Astrocyte (in vitro differentiated cells and primary cell): ENCODE results near the gene FOXJ3. TPM values are rescaled to one million over a fixed set of nuclear protein-coding genes. Genes with fewer than 3 reads are reported as not detected.
"Not testable (repeated sequence)": the region's sequence is repeated elsewhere in the genome, so short reads cannot be mapped to it uniquely, and the experiment has no call there.

Source experiments
- DNase-seq: peaks from one replicate; pipeline ENCODE4 v3.0.0-alpha.2; 2010; ENCODE audit warnings: low read depth
- FAIRE-seq: peaks from 2 replicates; lab custom pipeline; 2011; peaks lifted over from hg19 to GRCh38; lab: Jason Lieb, UNC
- H2AFZ ChIP-seq: 2 replicates; pipeline ENCODE4 v1.6.0; 2012; ENCODE audit warnings: low read depth, low read length, inconsistent platforms
- H3K27ac ChIP-seq: 2 replicates; pipeline ENCODE4 v1.5.1; 2011; ENCODE audit warnings: low read depth, low read length, inconsistent platforms
- H3K27me3 ChIP-seq: 2 replicates; pipeline ENCODE4 v1.6.0; 2011; ENCODE audit warnings: low read length, inconsistent platforms; ENCODE audit not compliant: insufficient read depth
- H3K36me3 ChIP-seq: 2 replicates; pipeline ENCODE4 v1.5.1; 2011; ENCODE audit warnings: low read length, inconsistent platforms; ENCODE audit not compliant: insufficient read depth
- H3K4me1 ChIP-seq: 2 replicates; pipeline ENCODE4 v1.5.1; 2011; ENCODE audit warnings: low read length, inconsistent platforms; ENCODE audit not compliant: insufficient read depth
- H3K4me2 ChIP-seq: 2 replicates; pipeline ENCODE4 v1.6.0; 2012; ENCODE audit warnings: low read length, inconsistent platforms
- H3K4me3 ChIP-seq: 2 replicates; pipeline ENCODE4 v1.5.1; 2011; ENCODE audit warnings: low read depth, mild to moderate bottlenecking, low read length, inconsistent platforms; ENCODE audit not compliant: insufficient read depth
- H3K79me2 ChIP-seq: 2 replicates; pipeline ENCODE4 v1.6.0; 2012; ENCODE audit warnings: mild to moderate bottlenecking, low read length, inconsistent platforms; ENCODE audit not compliant: insufficient read depth
- H3K9ac ChIP-seq: 2 replicates; pipeline ENCODE4 v1.6.0; 2012; ENCODE audit warnings: mild to moderate bottlenecking, low read length, inconsistent platforms
- H3K9me3 ChIP-seq: 2 replicates; pipeline ENCODE4 v1.5.1; 2012; ENCODE audit warnings: low read depth, mild to moderate bottlenecking, low read length, inconsistent platforms; ENCODE audit not compliant: insufficient read depth
- H4K20me1 ChIP-seq: 2 replicates; pipeline ENCODE4 v1.6.0; 2012; ENCODE audit warnings: low read length, inconsistent platforms; ENCODE audit not compliant: insufficient read depth
- H3K27ac Mint-ChIP-seq: one replicate; pipeline ENCODE4 v1.8.0; 2021; ENCODE audit warnings: mild to moderate bottlenecking, mixed read lengths; ENCODE audit not compliant: unreplicated experiment
- H3K27me3 Mint-ChIP-seq: one replicate; pipeline ENCODE4 v1.8.0; 2021; ENCODE audit warnings: low read depth, mixed read lengths; ENCODE audit not compliant: unreplicated experiment
- H3K36me3 Mint-ChIP-seq: one replicate; pipeline ENCODE4 v1.8.0; 2021; ENCODE audit warnings: low read depth, mixed read lengths; ENCODE audit not compliant: unreplicated experiment
- H3K4me1 Mint-ChIP-seq: one replicate; pipeline ENCODE4 v1.8.0; 2021; ENCODE audit warnings: low read depth, mixed read lengths; ENCODE audit not compliant: unreplicated experiment
- H3K4me3 Mint-ChIP-seq: one replicate; pipeline ENCODE4 v1.8.0; 2021; ENCODE audit warnings: mild to moderate bottlenecking, moderate library complexity, mixed read lengths; ENCODE audit not compliant: unreplicated experiment
- H3K9me3 Mint-ChIP-seq: one replicate; pipeline ENCODE4 v1.8.0; 2021; ENCODE audit warnings: mild to moderate bottlenecking, mixed read lengths; ENCODE audit not compliant: unreplicated experiment
- EZH2 ChIP-seq: IDR thresholded peaks from 2 replicates; pipeline ENCODE4 v1.6.1; 2012; ENCODE audit warnings: mild to moderate bottlenecking, low read length, inconsistent platforms; ENCODE audit not compliant: insufficient read depth
- total RNA-seq: library from RNA; stranded (reverse); gene quantifications from 2 replicates; pipeline ENCODE4 v1.2.1, GENCODE V29; 2021
- TF ChIP-seq, protein P1 (sequence below): IDR thresholded peaks from 2 replicates; pipeline ENCODE4 v1.5.1; 2011; ENCODE audit warnings: low read depth, mild to moderate bottlenecking, inconsistent platforms, low read length, moderate library complexity; ENCODE audit not compliant: insufficient read depth

Gene FOXJ3
- total RNA-seq, 1 donor from 2014 or later, result 41.9 TPM

DNA sequence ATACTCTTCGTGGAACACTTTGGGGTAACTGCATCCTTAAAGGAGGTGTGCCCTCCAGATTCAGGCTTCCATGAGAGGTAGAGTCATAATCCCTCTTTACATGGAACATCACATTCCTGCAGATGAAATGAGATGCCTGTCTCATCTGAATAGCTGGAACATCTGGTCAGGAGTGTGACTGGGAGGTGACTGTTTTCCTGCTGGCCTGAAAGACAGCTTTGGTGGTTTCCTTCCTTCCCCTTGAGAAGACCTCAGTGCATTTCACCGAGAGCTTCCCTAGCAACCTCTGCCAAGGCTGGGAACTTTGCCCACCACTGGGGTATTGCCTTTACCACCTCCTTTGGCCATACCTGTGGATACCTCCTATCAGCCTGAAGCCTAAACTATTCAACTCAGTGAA, 123.8 kb downstream of the FOXJ3 start:
- Histone ChIP-seq H3K4me1 (peaks cover 32% of the 10 kb centered on the region), H3K36me3 (no peaks in the 10 kb centered on the region), H3K27ac (no peak overlapping the region), H3K9ac (no peak overlapping the region), H4K20me1 (peaks cover 53% of the 10 kb centered on the region), H3K4me3 (no peak overlapping the region), H3K4me2 (peak overlapping the region; percentile 28), H3K9me3 (no peaks in the 10 kb centered on the region), H3K79me2 (peaks cover 71% of the 10 kb centered on the region), H3K27me3 (no peaks in the 10 kb centered on the region), H2AFZ (no peak overlapping the region)
- H3K4me3 Mint-ChIP-seq, result no peak overlapping the region
- DNase-seq (no peak), FAIRE-seq (no peak)
- no peak overlapping the region for H3K27ac Mint-ChIP-seq
- peaks cover 2% of the 10 kb centered on the region for H3K9me3 Mint-ChIP-seq
- H3K27me3 Mint-ChIP-seq, result no peaks in the 10 kb centered on the region
- TF ChIP-seq, protein P1, sequence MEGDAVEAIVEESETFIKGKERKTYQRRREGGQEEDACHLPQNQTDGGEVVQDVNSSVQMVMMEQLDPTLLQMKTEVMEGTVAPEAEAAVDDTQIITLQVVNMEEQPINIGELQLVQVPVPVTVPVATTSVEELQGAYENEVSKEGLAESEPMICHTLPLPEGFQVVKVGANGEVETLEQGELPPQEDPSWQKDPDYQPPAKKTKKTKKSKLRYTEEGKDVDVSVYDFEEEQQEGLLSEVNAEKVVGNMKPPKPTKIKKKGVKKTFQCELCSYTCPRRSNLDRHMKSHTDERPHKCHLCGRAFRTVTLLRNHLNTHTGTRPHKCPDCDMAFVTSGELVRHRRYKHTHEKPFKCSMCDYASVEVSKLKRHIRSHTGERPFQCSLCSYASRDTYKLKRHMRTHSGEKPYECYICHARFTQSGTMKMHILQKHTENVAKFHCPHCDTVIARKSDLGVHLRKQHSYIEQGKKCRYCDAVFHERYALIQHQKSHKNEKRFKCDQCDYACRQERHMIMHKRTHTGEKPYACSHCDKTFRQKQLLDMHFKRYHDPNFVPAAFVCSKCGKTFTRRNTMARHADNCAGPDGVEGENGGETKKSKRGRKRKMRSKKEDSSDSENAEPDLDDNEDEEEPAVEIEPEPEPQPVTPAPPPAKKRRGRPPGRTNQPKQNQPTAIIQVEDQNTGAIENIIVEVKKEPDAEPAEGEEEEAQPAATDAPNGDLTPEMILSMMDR, result no peak
- TF ChIP-seq EZH2, result no peak
- peaks cover 19% of the 10 kb centered on the region for H3K4me1 Mint-ChIP-seq
- peaks cover 12% of the 10 kb centered on the region for H3K36me3 Mint-ChIP-seq

DNA sequence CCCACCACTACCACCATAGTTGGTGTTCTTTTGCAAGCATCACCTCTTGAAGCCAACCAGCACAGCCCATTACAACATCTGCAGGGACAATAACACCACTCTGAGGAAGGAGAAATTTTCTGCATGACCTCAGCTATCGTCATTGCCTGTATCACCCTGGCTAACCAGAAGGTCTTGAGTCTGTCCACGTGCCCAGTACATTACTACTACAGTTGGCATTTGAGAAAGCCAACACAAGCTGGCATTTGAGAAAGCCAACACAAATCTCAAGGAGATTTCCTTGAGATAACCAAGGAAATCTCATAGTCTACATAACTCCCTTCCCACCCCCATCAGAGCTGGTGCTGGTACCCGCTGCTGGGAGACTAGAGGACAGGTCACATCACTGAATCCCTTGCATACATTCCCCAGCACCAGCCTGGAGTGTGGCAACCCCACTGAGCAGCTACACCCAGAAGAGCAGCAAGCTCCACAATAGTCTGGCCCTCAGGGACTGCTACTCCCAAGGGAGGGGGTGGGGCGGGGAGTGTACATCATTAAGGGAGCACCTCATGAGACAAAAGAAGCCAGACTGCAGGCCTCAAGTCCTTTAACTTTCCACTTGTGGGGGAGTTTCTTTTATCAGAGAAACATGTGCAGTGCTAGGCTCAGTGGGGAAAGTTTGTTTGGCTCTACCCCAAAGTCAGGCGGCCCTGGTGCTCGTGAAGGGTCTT, 124.5 kb downstream of the FOXJ3 start:
- H4K20me1 ChIP-seq, result peaks cover 53% of the 10 kb centered on the region
- H3K9ac ChIP-seq, result no peak overlapping the region
- H3K36me3 Mint-ChIP-seq, result peaks cover 16% of the 10 kb centered on the region
- peak overlapping the region; percentile 28 for H3K4me2 ChIP-seq
- no peak overlapping the region for H3K4me3 Mint-ChIP-seq
- no peak overlapping the region for H3K27ac Mint-ChIP-seq
- no peaks in the 10 kb centered on the region for H3K36me3 ChIP-seq
- H3K9me3 ChIP-seq, result no peaks in the 10 kb centered on the region
- no peak overlapping the region for H3K4me3 ChIP-seq
- no peaks in the 10 kb centered on the region for H3K27me3 ChIP-seq
- peaks cover 2% of the 10 kb centered on the region for H3K9me3 Mint-ChIP-seq
- no peak for DNase-seq
- peaks cover 19% of the 10 kb centered on the region for H3K4me1 Mint-ChIP-seq
- H3K79me2 ChIP-seq, result peaks cover 70% of the 10 kb centered on the region
- no peak overlapping the region for H3K27ac ChIP-seq
- H3K27me3 Mint-ChIP-seq, result no peaks in the 10 kb centered on the region
- H3K4me1 ChIP-seq, result peaks cover 32% of the 10 kb centered on the region
- no peak for TF ChIP-seq EZH2
- TF ChIP-seq, protein P1, result no peak
- no peak overlapping the region for H2AFZ ChIP-seq
- no peak for FAIRE-seq

- H2AFZ ChIP-seq, result no peak overlapping the region
- Mint-ChIP-seq H3K27ac (no peak overlapping the region), H3K36me3 (peaks cover 17% of the 10 kb centered on the region), H3K4me3 (no peak overlapping the region), H3K9me3 (peaks cover 2% of the 10 kb centered on the region), H3K4me1 (peaks cover 20% of the 10 kb centered on the region), H3K27me3 (no peaks in the 10 kb centered on the region)
- H3K4me2 ChIP-seq, result no peak overlapping the region
- H3K4me3 ChIP-seq, result no peak overlapping the region
- H3K27me3 ChIP-seq, result no peaks in the 10 kb centered on the region
- H3K4me1 ChIP-seq, result peaks cover 28% of the 10 kb centered on the region
- H3K27ac ChIP-seq, result no peak overlapping the region
- H3K9ac ChIP-seq, result no peak overlapping the region
- no peak for FAIRE-seq
- TF ChIP-seq, protein P1, result no peak
- no peak for TF ChIP-seq EZH2
- no peak for DNase-seq
- H3K9me3 ChIP-seq, result no peaks in the 10 kb centered on the region
- H3K79me2 ChIP-seq, result peaks cover 67% of the 10 kb centered on the region
- H4K20me1 ChIP-seq, result peaks cover 53% of the 10 kb centered on the region
- no peaks in the 10 kb centered on the region for H3K36me3 ChIP-seq
Measured at GRCh38 chr1:42209526-42210251, 125.3 kb downstream of the FOXJ3 start.

- not testable (repeated sequence) for H2AFZ ChIP-seq, H3K9ac ChIP-seq, H3K27me3 Mint-ChIP-seq, H3K4me3 ChIP-seq, H3K4me3 Mint-ChIP-seq, H3K27ac Mint-ChIP-seq, H3K9me3 Mint-ChIP-seq, H3K4me2 ChIP-seq, H3K36me3 ChIP-seq, H3K9me3 ChIP-seq, H3K27ac ChIP-seq, H3K27me3 ChIP-seq, DNase-seq, FAIRE-seq
- H3K79me2 ChIP-seq, result peaks cover 55% of the 10 kb centered on the region
- peaks cover 22% of the 10 kb centered on the region for H3K4me1 ChIP-seq
- H3K36me3 Mint-ChIP-seq, result peaks cover 31% of the 10 kb centered on the region
- H4K20me1 ChIP-seq, result peaks cover 47% of the 10 kb centered on the region
- H3K4me1 Mint-ChIP-seq, result peaks cover 21% of the 10 kb centered on the region
Measured at GRCh38 chr1:42206930-42207329, 128.1 kb downstream of the FOXJ3 start.
